Mesenchymal stem cell (in vitro differentiated cells and primary cell): ENCODE measurements around the gene PRKAG2.

Experiments
- DNase-seq: peaks from one replicate; pipeline ENCODE4 v3.0.0-alpha.2; 2013
- H2AFZ ChIP-seq: one replicate; pipeline ENCODE4 v1.6.1; 2013; ENCODE audit warnings: low read depth, mild to moderate bottlenecking, control low read depth, inconsistent platforms, low read length, moderate library complexity
- H2AK5ac ChIP-seq: 2 replicates; pipeline ENCODE4 v1.6.1; 2013; ENCODE audit warnings: low read length, moderate library complexity, mild to moderate bottlenecking, inconsistent platforms; ENCODE audit not compliant: severe bottlenecking
- H2BK120ac ChIP-seq: one replicate; pipeline ENCODE4 v1.6.1; 2013; ENCODE audit warnings: low read depth, mild to moderate bottlenecking, inconsistent platforms, low read length, moderate library complexity
- H2BK12ac ChIP-seq, 2 experiments: one replicate each; pipeline ENCODE4 v1.6.1; 2013; ENCODE audit warnings: inconsistent platforms in 2 of 2, low read length in 2 of 2, mild to moderate bottlenecking in 2 of 2, moderate library complexity in 2 of 2, control low read depth in 1 of 2
- H2BK15ac ChIP-seq: one replicate; pipeline ENCODE4 v1.6.1; 2013; ENCODE audit warnings: mild to moderate bottlenecking, low read depth, inconsistent platforms; ENCODE audit not compliant: poor library complexity, severe bottlenecking
- H2BK5ac ChIP-seq: 2 replicates; pipeline ENCODE4 v1.6.1; 2013; ENCODE audit warnings: low read depth, mild to moderate bottlenecking, low read length, control low read depth, inconsistent platforms; ENCODE audit not compliant: poor library complexity, severe bottlenecking
- H3K14ac ChIP-seq, 2 experiments: one replicate each; pipeline ENCODE4 v1.6.1; 2013; ENCODE audit warnings: inconsistent platforms in 2 of 2, low read length in 2 of 2, control low read depth in 1 of 2, mild to moderate bottlenecking in 1 of 2, moderate library complexity in 1 of 2
- H3K18ac ChIP-seq, 2 experiments: one replicate each; pipeline ENCODE4 v1.6.1; 2013; ENCODE audit warnings: inconsistent platforms in 2 of 2, low read length in 2 of 2, control low read depth in 1 of 2, low read depth in 1 of 2, mild to moderate bottlenecking in 1 of 2
- H3K23ac ChIP-seq, 2 experiments: one replicate each; pipeline ENCODE4 v1.6.1; 2013; ENCODE audit warnings: inconsistent platforms in 2 of 2, low read length in 2 of 2, mild to moderate bottlenecking in 2 of 2, moderate library complexity in 2 of 2, control low read depth in 1 of 2
- H3K27ac ChIP-seq: 2 replicates; pipeline ENCODE4 v1.5.1; 2013; ENCODE audit warnings: mild to moderate bottlenecking, moderate library complexity, low read length, control low read depth, inconsistent platforms; ENCODE audit not compliant: poor library complexity, severe bottlenecking
- H3K27me3 ChIP-seq, 2 experiments: 2 replicates each; pipeline versions ENCODE4 v1.6.1 to v1.7.0; 2013; ENCODE audit warnings: low read length in 2 of 2, mild to moderate bottlenecking in 2 of 2, moderate library complexity in 2 of 2, control low read depth in 1 of 2, inconsistent platforms in 1 of 2; ENCODE audit not compliant: control insufficient read depth in 1 of 2, insufficient read depth in 1 of 2
- H3K36me3 ChIP-seq, 2 experiments: 2 replicates each; pipeline versions ENCODE4 v1.6.1 to v1.7.0; 2013; ENCODE audit warnings: low read length in 2 of 2, control low read depth in 1 of 2, inconsistent platforms in 1 of 2, low read depth in 1 of 2, mild to moderate bottlenecking in 1 of 2; ENCODE audit not compliant: insufficient read depth in 2 of 2, control insufficient read depth in 1 of 2
- H3K4ac ChIP-seq, 2 experiments: one replicate each; pipeline ENCODE4 v1.6.1; 2013; ENCODE audit warnings: inconsistent platforms in 2 of 2, low read length in 2 of 2, mild to moderate bottlenecking in 2 of 2, moderate library complexity in 2 of 2, control low read depth in 1 of 2, low read depth in 1 of 2
- H3K4me1 ChIP-seq: 2 replicates; pipeline ENCODE4 v1.6.1; 2013; ENCODE audit warnings: low read depth, low read length, control low read depth; ENCODE audit not compliant: control insufficient read depth, insufficient read depth
- H3K4me2 ChIP-seq: 2 replicates; pipeline ENCODE4 v1.6.1; 2013; ENCODE audit warnings: low read length, mild to moderate bottlenecking, inconsistent platforms; ENCODE audit not compliant: poor library complexity, severe bottlenecking
- H3K4me3 ChIP-seq, 2 experiments: 2 replicates each; pipeline versions ENCODE4 v1.5.1 to v1.7.0; 2013; ENCODE audit warnings: low read length in 2 of 2, mild to moderate bottlenecking in 2 of 2, control low read depth in 1 of 2, low read depth in 1 of 2; ENCODE audit not compliant: insufficient read depth in 1 of 2
- H3K79me1 ChIP-seq: replicated peaks from 2 replicates; pipeline ENCODE4 v1.6.1; 2013; ENCODE audit warnings: mild to moderate bottlenecking, control low read depth, low read length, inconsistent platforms; ENCODE audit not compliant: poor library complexity, severe bottlenecking
- H3K9ac ChIP-seq: 2 replicates; pipeline ENCODE4 v1.7.0; 2013; ENCODE audit warnings: mild to moderate bottlenecking, low read length, moderate library complexity
- H3K9me3 ChIP-seq: 2 replicates; pipeline ENCODE4 v1.7.0; 2013; ENCODE audit warnings: mild to moderate bottlenecking, low read length; ENCODE audit not compliant: control insufficient read depth
- H4K8ac ChIP-seq: one replicate; pipeline ENCODE4 v1.6.1; 2013; ENCODE audit warnings: inconsistent platforms, mild to moderate bottlenecking, low read length, moderate library complexity
- H4K91ac ChIP-seq: one replicate; pipeline ENCODE4 v1.6.1; 2013; ENCODE audit warnings: mild to moderate bottlenecking, low read length, inconsistent platforms
- WGBS: methylation state at CpG from one replicate; pipeline ENCODE4 v1.1.7; 2013; ENCODE audit warnings: mixed read lengths; 5-methylcytosine and 5-hydroxymethylcytosine counted together

The PRKAG2 gene

GRCh38 chr7:151851782-151852181 lies 25.1 kb downstream of the PRKAG2 start:
- H3K14ac ChIP-seq: no peak overlapping the region
- WGBS: 83% methylated on average over 12 of the region's 13 CpGs
- no peak overlapping the region for H2BK5ac ChIP-seq
- no peak overlapping the region for H2BK15ac ChIP-seq
- no peak overlapping the region for H3K23ac ChIP-seq
- H3K79me1 ChIP-seq: no peaks in the 10 kb centered on the region
- H3K27me3 ChIP-seq: peaks cover 23 to 28% of the 10 kb centered on the region in 2 experiments
- H3K27ac ChIP-seq: no peak overlapping the region
- no peaks in the 10 kb centered on the region for H3K36me3 ChIP-seq
- H3K4me1 ChIP-seq: peaks cover 6% of the 10 kb centered on the region
- no peaks in the 10 kb centered on the region for H3K9me3 ChIP-seq
- H4K91ac ChIP-seq: no peak overlapping the region
- no peak overlapping the region for H2BK120ac ChIP-seq
- H3K4me2 ChIP-seq: no peak overlapping the region
- no peak overlapping the region for H2AFZ ChIP-seq
- H3K4ac ChIP-seq: no peak overlapping the region
- H2BK12ac ChIP-seq: no peak overlapping the region
- H4K8ac ChIP-seq: no peak overlapping the region
- no peak for DNase-seq
- peak overlapping the region; percentile 58 for H3K9ac ChIP-seq
- no peak overlapping the region for H3K18ac ChIP-seq
- no peak overlapping the region for H2AK5ac ChIP-seq
- peak overlapping the region in 1 of 2 experiments; percentile 63 for H3K4me3 ChIP-seq

GRCh38 chr7:151851145-151851751 lies 25.7 kb downstream of the PRKAG2 start:
- no peak overlapping the region for H2AK5ac ChIP-seq
- H3K27me3 ChIP-seq: peaks cover 17 to 22% of the 10 kb centered on the region in 2 experiments
- peaks cover 6% of the 10 kb centered on the region for H3K4me1 ChIP-seq
- no peak overlapping the region for H3K4ac ChIP-seq
- H4K8ac ChIP-seq: no peak overlapping the region
- no peak overlapping the region for H2BK5ac ChIP-seq
- no peak overlapping the region for H3K14ac ChIP-seq
- no peak overlapping the region for H3K18ac ChIP-seq
- no peak overlapping the region for H2BK12ac ChIP-seq
- no peaks in the 10 kb centered on the region for H3K79me1 ChIP-seq
- H2AFZ ChIP-seq: no peak overlapping the region
- no peak overlapping the region for H2BK15ac ChIP-seq
- H4K91ac ChIP-seq: no peak overlapping the region
- no peak overlapping the region for H3K4me2 ChIP-seq
- no peaks in the 10 kb centered on the region for H3K9me3 ChIP-seq
- no peak for DNase-seq
- H3K27ac ChIP-seq: no peak overlapping the region
- peak overlapping the region; percentile 58 for H3K9ac ChIP-seq
- H2BK120ac ChIP-seq: no peak overlapping the region
- peak overlapping the region in 1 of 2 experiments; percentile 63 for H3K4me3 ChIP-seq
- no peak overlapping the region for H3K23ac ChIP-seq
- no peaks in the 10 kb centered on the region for H3K36me3 ChIP-seq
- 92% methylated on average over 14 of the region's 16 CpGs for WGBS

GRCh38 chr7:151850491-151851124 lies 26.3 kb downstream of the PRKAG2 start:
- no peak overlapping the region for H3K14ac ChIP-seq
- no peak overlapping the region for H3K4me3 ChIP-seq
- peak overlapping the region; percentile 58 for H3K9ac ChIP-seq
- no peak overlapping the region for H3K27ac ChIP-seq
- no peak overlapping the region for H2AFZ ChIP-seq
- H3K27me3 ChIP-seq: peaks cover 14 to 16% of the 10 kb centered on the region in 2 experiments
- H2BK15ac ChIP-seq: no peak overlapping the region
- H3K36me3 ChIP-seq: no peaks in the 10 kb centered on the region
- no peaks in the 10 kb centered on the region for H3K9me3 ChIP-seq
- H2BK5ac ChIP-seq: no peak overlapping the region
- no peak overlapping the region for H4K91ac ChIP-seq
- H2AK5ac ChIP-seq: no peak overlapping the region
- 92% methylated on average over 19 of the region's 19 CpGs for WGBS
- no peaks in the 10 kb centered on the region for H3K79me1 ChIP-seq
- H2BK12ac ChIP-seq: no peak overlapping the region
- H3K4ac ChIP-seq: no peak overlapping the region
- H2BK120ac ChIP-seq: no peak overlapping the region
- no peak overlapping the region for H3K18ac ChIP-seq
- no peak for DNase-seq
- H3K23ac ChIP-seq: no peak overlapping the region
- peaks cover 6% of the 10 kb centered on the region for H3K4me1 ChIP-seq
- no peak overlapping the region for H3K4me2 ChIP-seq
- H4K8ac ChIP-seq: no peak overlapping the region

- Histone ChIP-seq H3K4ac (no peak overlapping the region), H3K23ac (no peak overlapping the region), H4K91ac (no peak overlapping the region), H2BK12ac (no peak overlapping the region), H3K4me3 (no peak overlapping the region), H3K27me3 (peaks cover 14 to 16% of the 10 kb centered on the region in 2 experiments), H3K4me2 (no peak overlapping the region), H3K36me3 (no peaks in the 10 kb centered on the region), H2BK15ac (no peak overlapping the region), H2BK5ac (no peak overlapping the region), H2BK120ac (no peak overlapping the region), H3K9ac (no peak overlapping the region), H3K79me1 (no peaks in the 10 kb centered on the region), H3K27ac (no peak overlapping the region), H2AFZ (no peak overlapping the region), H2AK5ac (no peak overlapping the region), H3K14ac (no peak overlapping the region), H3K4me1 (peaks cover 5% of the 10 kb centered on the region), H3K9me3 (no peaks in the 10 kb centered on the region), H4K8ac (no peak overlapping the region), H3K18ac (no peak overlapping the region)
- WGBS: 88% methylated on average over 13 of the region's 13 CpGs
- DNase-seq: no peak
Observed at GRCh38 chr7:151849879-151850260, 27.0 kb downstream of the PRKAG2 start.
